NOMO-1 treated with DMSO at 0.1 percent for 48 hours (cell line): Measurements from ENCODE around the gene KIF19.
"Not testable (repeated sequence)": the region's sequence is repeated elsewhere in the genome, so short reads cannot be mapped to it uniquely, and the experiment has no call there.

ENCODE experiments used
- DNase-seq: peaks from one replicate; lab custom pipeline; 2025; ENCODE audit not compliant: unreplicated experiment; lab: John Stamatoyannopoulos, UW

Gene KIF19

GRCh38 chr17:74389084-74389753 lies 63.2 kb downstream of the KIF19 start:
- no peak for DNase-seq

GRCh38 chr17:74389937-74390679 lies 64.1 kb downstream of the KIF19 start:
- no peak for DNase-seq

GRCh38 chr17:74390680-74391653 lies 64.9 kb downstream of the KIF19 start:
- DNase-seq: no peak

DNA sequence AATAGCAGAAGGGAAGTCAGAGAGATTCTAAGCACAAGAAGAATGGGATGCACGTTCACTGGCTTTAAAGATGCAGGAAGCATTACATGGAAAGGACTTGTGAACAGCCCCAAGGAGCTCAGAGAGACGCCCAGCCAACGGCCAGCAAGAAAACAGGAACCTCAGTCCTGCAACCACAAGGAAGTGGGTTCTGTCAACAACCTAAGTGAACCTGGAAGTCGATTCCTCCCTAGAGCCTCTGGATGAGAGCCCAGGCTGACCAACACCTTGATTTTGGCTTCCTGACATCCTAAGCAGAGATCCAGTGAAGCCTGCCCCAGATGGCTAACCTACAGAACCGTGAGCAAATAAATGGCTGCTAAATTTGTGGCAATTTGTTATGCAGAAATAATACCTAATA lies 65.7 kb downstream of the KIF19 start:
- DNase-seq: peak; percentile 10

- no peak for DNase-seq
Measured at GRCh38 chr17:74392848-74393247, 66.8 kb downstream of the KIF19 start.

DNA sequence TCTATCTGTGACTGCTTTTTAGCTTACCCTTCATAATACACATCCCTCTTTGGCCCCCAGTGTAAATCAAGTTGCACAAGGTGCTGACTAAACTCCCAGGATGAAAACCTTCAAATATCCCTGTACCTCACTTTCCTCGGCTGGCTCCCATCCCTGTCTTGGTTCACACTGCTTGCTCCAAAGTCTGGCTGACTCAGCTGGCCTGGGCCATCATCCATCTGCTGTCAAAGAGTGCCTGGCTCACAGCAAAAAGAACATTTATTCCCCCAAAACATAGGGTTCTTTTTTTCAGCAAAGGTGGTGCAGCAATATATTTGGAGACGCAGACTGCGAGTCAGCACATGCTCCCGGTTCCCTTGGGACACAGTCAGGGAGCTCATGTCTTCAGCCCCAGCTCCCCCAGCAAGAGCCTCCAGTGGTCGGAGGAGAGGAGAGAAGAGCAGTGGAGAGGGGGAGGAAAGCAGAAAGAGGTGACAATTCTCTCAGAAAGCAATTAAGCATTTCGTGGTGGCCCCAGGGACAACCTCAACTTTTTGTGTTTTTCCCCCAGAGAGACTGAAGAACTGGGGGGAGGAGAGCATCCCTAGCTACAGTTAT lies 67.4 kb downstream of the KIF19 start:
- no peak for DNase-seq

DNA sequence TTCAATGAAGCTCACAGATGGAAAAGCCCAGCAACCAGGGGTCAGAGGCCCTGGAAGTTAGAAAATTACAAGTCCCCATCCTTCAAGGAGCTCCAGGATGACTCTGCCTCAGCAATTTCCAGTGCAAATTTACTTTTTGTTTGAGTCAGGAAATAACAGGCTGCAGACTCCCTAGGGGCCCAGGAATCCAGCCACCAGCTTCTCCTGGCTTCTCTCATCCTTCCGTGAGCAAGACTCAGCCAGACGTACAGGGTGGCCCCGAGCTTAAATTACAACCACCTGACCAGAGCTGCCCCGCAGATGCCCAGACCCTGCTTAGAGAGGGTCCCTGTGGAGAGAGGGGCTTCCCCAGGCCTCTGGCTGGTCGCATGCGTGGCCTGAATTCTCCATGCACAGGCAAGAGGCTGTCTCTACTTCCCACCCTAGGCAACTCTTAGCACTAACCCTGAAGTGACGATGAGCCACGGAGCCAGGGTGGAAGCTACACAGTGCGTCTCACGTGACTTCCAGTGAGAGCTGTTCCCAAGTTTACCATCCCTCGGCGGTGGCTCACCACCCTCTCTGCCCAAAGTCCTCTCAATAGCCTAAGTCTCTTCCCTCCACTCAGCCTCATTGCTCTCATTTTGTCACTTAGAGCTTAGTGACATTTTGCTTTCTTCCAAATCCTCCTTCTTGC lies 68.4 kb downstream of the KIF19 start:
- DNase-seq: no peak

DNA sequence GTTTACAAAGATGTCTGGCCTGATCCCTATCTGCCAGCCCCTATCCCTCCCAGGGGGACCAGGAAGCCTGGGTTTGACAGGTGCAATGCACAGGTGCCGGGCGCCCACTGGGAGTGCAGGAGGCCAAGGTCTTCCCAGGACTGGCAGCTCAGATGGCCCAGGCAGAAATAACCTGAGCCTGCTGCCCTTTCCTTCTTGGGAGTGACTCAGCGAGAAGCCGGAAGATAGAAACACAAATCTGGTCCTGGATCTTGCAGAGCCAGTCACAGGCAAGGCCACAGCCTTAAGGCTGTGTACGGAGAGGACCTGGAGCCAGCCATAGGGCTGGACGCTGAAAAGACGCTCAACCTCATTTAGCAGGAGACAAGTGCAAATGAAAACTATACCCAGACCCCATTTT lies 69.0 kb downstream of the KIF19 start:
- DNase-seq: no peak

DNA sequence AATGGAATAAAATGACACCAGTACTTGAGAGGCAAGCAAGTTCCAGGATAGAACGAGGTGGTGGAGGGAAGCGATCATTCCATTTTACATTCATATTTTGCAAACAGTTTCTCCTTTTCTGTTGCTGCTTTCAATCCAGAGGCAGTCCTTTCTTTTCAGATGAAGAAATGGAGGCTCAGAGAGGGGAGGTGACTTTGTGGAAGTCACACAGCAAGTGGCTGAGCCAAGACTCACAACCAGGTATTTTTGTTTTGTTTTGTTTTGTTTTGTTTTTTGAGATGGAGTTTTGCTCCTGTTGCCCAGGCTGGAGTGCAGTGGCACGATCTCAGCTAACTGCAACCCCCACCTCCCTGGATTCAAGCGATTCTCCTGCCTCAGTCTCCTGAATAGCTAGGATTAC lies 70.5 kb downstream of the KIF19 start:
- DNase-seq: no peak

DNA sequence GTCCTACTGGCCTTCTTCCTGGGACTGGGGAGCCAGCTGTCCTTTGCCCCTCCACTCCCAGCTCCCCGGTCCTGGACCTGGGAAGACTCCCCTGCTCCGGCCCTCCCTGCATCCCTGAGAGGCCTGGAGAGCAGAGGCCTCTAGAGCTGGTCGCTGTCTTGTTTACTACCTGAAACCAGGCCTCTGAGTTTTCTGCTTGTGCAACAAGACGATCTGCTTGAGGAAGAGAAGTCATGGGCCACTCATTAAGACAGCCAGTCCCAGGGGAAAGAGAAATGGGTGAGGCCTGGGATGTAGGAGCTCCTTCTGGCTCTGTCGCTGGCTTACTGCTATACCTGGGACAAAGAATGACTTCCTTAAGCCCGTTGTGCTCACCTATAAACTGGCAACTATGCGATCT lies 76.0 kb downstream of the KIF19 start:
- no peak for DNase-seq

- DNase-seq: no peak
Measured at GRCh38 chr17:74403512-74404137, 77.6 kb downstream of the KIF19 start.

DNA sequence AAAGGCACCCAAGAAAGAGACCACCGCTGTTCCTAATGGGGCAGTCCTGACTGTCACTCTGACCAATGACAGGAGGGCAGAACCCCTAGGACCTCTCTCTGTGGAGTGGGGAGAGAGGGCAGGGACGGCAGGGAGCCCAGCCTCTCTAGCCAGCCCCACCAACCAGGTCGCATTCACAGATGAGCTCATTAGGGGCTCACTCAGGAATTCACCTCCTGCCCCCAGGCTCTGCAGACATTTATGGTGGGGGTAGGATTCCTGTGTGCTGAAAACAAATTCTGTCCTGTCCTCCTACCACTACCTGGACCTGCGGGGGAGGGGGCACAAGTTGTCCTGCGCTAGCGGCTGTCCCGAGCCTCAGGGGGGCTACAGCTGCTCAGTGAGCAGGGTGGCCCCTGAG lies 78.2 kb downstream of the KIF19 start:
- DNase-seq: no peak

DNA sequence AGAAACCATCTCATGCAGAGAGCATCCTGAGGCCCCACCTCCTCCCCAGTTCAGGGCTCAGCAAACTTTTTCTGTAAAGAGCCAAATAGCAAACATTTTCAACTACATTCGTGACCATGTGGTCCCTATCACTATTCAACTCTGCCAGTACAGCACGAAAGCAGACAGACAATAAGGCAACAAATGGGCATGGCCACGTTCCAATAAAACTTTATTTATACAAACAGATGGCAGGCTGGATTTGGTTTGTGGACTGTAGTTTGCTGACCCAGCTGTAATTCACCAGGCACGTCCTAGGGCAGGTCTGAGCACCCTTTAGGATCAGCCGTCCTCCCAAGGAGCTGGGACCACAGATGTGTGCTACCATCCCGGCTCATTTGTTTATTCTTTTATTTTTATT lies 78.8 kb downstream of the KIF19 start:
- no peak for DNase-seq

DNA sequence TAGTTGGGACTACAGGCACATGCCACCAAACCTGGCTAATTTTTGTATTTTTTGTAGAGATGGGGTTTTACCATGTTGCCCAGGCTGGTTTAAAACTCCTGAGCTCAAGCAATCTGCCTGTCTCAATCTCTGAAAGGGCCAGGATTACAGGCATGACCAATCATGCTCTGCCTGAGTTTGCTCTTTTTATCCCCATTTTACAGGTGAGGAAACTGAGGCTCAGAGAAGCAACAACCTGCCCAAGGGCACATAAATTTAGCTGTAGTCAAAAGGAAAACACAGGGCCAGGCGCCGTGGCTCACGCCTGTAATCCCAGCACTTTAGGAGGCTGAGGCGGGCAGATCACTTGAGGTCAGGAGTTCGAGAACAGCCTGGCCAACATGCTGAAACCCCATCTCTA lies 79.3 kb downstream of the KIF19 start:
- not testable (repeated sequence) for DNase-seq
